Activated CD4-positive, CD25-positive, alpha-beta regulatory T cell treated with anti-CD3 and anti-CD28 coated beads, Interleukin-2, amount 50 U/mL, for 24 hours (primary cell): ENCODE data around the gene UBA1.

Experiments used
- ATAC-seq, 2 donors: fragments of 150-1000 bp; cut with Tn5 transposase; one replicate each; pipeline ENCODE4 v1.10.0; 2021; ENCODE audit warnings: mild to moderate bottlenecking in 1 of 2, moderate library complexity in 1 of 2

Gene UBA1

DNA sequence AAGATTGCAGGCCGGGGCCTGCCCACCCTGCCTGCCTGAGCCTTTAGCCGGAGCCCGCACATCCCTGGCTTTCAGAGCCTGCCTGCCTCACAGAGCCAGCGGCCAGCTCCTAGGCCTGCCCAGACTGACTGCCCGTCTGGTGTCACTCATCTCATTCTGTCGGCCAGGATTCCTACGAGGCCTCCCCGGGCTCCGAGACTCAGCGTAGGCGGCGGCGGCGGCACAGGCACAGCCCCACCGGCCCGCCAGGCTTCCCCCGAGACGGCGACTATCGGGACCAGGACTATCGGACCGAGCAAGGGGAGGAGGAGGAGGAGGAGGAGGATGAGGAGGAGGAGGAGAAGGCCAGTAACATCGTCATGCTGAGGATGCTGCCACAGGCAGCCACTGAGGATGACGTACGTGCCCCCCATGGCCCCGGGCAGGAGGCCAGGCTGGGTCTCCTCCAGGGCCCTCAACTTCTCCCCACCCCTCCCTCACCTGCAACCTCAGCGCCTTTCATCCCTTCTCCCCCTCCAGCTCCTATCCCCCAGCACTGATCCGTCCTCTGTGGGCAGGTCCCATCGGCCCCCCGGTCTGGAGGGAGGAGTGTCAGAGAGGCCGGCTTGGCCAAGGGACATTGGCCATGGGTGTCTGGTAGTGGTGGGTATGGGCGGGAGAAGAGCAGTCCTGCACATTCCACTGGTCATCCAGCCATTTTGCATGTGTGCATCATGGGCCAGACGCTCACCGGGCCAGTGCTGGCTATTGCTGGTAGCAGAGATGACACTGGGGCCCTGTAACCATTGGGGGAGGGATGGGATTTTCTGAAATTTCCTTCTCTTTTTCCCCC, 22.6 kb upstream of the UBA1 start:
- no peak for ATAC-seq

DNA sequence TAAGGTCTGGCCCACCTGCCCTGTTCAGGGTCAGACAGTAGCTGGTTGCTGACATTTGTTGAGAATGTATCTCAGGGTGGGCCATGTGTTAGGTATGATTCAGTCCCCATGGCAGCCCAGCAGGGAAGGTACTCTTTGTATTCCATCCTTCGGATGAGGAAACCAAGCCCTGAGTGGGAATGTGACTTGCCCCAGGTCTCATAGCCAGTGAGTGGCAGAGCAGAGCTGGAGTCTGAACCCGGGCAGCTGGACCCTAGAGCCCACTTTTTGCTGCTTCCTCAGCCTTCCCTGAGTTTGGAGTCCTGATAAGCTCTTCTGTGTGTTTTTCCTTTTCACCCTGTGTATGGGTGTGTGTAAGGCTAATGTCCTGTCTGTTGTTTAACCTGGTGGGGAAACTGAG, 21.6 kb upstream of the UBA1 start:
- no peak for ATAC-seq

DNA sequence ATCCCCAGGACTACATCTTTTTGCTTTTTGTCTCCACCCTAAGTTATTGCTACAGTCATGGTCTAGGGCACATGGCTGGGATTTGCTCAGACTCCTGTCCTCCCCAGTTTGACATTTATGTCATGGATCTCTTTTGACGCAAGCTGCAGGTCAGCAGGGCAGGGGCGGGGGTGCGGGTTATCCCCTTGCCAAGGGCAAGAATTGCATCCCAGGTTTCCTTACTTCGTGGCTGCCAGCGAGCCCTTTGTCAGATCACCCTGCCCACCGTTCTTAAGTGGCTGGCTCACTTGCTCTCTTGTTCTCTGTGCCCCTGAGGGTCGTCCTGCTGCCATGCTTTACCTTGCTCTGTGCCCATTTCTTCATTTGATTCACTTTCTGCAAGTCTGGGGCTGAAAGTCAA, 21.1 kb upstream of the UBA1 start:
- no peak for ATAC-seq

DNA sequence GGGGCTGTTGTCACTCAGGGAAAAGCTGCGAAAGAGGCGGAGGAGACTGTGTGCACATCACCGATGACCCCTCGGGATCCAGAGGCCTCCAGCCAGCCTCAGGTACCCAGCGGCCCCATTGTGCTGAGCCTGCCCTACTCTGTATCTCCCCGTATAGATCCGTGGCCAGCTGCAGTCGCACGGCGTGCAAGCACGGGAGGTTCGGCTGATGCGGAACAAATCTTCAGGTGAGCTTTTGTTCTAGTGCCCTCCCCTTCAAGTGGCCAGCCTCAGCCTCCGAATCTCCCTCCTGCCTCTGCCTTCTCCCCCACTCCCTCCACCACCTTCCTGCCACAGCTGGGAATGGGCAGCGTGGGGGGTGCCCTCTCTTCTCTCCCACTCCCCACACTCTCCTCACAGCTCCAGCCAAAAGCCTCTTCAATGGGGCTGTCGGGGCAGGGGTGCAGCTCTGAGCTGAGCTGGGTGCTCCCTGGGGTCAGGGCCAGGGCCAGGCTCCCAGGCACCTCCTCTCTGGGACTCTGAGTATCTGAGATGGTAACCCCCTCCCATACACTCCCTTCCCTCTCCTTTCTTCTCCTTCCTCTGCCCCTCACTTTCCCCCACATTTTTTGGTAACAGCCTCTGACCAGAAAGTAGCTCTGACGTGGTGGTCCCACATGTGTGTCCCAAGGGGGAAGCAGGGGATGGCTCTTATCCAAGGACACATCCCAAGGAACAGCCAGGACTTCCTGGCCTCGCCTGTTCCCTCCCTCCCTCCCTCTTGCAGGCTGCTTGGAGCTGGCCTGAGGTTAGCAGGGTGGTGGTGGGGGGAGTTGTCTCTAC, 20.4 kb upstream of the UBA1 start:
- ATAC-seq: no peak

DNA sequence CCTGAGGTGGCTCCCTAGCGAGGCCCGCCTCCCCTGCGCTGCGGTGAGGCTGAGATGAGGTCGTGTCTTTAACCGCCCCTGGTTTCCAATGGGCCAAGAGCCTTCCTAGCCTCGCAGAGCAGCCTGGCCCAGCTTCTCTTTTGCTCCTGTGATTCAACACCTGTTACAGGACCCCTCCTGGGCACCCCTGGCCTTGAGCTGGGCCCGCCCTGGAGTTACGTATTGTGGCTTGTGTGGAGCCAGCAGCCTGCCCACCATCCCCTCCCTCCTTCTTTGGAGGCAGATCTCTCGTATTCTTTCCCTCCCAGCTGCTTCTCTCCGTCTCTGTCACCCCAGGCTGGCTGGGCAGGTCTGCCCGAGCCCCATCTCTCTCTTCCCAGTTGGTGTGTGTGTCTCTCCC, 19.3 kb upstream of the UBA1 start:
- ATAC-seq: no peak

DNA sequence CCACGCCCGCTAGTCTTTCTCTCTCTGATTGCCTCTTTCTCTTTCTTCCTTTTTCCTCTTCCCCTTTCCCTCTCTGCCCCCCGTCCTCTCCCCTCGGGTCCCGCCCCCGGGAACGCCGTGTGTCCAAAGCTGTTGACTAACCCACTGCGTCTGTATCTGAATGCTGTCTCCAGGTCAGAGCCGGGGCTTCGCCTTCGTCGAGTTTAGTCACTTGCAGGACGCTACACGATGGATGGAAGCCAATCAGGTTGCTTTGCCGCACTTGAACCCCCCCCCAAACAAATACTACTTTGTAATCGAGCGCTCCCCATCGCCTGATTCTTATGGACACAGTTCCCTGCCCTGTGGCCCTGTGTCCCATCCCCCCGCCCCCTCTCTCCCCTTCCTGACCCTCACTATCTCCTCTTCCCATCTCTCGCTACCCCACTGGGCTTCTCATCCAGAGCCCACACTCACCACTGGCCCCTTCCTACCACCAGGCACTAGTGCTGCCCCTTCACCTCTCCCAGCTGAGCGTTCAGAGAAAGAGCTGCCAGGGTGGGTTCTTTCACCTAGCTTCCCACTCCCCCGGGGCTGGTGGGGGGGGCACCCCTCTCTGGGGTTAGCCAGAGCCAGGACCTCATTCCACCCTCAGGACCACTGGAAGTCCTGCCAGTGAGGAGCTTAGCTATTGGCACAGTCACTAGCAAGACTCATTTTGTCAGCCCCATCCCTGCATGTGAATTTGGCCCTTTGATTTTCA, 18.6 kb upstream of the UBA1 start:
- ATAC-seq: no peak

DNA sequence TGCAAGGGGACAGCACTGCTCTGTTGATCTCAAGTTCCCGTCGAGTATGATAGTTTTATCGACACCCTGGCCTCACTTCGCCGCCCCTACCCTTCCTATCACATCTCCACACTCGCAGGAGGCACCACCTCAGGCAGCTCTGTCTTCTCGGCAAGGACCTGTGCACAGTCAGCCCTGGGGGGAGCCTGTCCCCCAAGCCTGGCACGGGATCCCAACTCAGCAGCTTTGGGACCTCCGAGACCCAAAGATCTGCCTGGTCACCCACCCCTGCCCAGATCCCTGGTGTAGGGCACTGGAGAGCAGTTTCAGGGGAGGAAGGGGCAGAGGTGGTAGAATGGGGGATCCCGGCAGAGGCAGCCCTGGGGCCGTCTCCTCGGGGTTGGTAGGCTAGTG, 18.0 kb upstream of the UBA1 start:
- ATAC-seq: no peak

DNA sequence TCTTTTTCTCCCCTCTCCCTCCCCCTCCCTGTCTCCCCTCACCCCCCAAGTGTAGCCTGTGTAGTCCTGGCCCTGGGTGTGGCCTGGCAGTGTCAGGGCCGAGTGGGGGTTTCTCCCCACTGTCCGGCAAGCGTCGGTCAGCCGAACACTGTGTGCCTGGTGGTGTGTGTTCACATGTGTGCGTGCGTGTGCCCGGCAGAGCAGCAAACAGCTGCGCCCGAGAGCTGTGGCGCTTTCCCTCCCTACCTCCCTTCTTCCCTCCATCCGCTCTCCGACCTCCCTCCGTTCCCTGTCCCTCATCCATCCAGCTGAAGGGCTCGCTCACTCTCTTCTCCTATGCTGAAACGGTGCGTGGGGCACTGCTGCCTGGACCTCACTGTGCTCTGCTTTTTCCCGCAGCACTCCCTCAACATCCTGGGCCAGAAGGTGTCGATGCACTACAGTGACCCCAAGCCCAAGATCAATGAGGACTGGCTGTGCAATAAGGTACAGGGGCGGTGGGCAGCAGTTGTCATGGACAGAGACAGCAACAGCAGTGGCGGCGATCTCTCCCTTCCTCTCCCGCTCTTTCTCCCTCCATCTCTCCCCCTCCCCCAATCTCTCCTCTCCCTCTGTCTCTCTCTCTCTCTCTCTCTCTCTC, 17.4 kb upstream of the UBA1 start:
- no peak for ATAC-seq

DNA sequence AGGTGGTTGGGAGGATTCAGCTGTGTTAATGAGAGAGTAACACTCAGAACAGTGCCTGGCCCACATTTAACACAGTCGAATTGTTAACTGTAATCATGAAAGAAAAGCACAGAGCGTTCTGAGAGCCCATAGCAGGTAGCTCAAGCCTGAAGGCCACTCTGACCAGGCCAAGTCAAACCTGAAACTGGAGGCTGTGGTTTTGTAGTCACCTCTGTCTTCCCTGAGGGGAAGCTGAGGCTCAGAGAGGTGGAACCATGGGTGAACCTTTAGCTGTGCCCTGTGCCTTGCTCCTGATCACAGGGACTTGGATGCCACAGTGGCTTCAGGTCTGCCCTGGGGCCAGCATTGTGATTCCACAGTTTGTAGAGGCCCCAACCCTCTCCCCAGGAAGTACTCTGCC, 16.6 kb upstream of the UBA1 start:
- no peak for ATAC-seq

DNA sequence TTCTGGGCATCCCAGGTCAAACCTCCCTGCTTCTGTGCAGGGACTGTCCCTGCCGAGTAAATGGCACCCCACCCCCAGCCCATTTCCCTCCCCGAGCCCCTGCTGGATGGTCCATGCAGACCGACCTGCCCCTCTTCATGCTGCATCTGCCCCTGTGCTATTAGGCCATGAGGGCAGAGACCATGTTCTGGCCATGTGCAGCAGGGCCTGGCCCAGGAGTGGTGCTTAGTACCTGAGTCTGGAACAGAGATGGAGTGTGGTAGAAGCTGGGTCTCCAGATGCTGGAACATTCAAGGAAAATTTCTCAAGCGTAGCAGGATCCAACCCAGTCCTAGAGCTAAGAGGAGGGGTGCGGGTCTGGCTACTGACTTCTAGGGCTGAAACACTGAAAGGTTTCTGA, 15.3 kb upstream of the UBA1 start:
- ATAC-seq: no peak

DNA sequence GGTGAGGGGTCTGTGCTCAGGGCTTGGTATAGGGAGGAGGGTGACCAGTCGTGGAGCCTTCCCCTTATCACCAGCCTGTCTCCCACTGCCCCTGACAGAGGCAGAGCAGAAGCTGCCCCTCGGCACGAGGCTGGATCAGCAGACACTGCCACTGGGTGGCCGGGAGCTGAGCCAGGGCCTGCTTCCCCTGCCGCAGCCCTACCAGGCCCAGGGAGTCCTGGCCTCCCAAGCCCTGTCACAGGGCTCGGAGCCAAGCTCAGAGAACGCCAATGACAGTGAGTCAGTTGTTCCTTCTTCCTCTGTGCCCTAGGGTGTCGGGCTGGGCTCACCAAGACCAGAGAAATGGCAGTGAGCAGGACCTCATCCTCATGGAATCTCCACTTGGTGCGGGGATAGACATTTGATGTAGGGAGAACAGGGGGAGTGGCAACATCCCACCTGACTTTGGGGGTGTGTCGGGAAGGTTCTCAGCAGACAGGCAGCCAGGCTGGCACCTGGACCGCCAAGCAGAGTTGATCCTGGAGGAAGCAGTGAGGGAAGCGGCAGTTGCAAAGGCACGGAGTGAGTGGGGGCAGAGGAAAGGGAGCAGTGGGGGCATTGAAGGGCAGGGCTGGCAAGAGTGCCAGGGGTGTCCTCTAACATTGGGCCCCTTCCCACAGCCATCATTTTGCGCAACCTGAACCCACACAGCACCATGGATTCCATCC, 14.3 kb upstream of the UBA1 start:
- no peak for ATAC-seq

DNA sequence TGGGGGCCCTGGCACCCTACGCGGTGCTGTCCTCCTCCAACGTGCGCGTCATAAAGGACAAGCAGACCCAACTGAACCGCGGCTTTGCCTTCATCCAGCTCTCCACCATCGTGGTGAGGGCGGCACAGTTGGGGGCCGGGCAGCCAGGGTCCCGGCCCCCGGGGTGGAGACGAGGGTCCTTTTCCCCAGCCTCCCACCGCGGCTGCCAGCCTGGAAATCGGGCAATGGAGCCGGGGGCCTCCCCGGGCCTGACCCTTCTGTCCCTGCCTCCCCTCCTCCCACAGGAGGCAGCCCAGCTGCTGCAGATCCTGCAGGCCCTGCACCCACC, 13.7 kb upstream of the UBA1 start:
- no peak for ATAC-seq

DNA sequence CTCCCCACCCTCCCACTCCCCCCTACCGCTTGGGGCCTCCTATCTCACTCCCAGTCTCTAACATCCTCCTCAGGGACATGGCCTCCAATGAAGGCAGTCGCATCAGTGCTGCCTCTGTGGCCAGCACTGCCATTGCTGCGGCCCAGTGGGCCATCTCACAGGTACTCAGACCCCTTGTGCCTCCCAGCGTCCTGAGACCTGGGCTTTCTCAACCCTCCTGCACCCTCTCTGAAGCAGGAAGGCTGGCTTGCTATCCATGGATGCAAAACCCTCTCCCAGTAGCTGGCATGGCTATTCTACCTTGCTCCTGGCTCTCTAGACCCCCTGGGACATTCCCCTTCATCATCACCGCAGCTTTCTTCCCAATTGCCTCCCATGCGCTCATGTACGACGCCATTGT, 13.3 kb upstream of the UBA1 start:
- no peak for ATAC-seq

DNA sequence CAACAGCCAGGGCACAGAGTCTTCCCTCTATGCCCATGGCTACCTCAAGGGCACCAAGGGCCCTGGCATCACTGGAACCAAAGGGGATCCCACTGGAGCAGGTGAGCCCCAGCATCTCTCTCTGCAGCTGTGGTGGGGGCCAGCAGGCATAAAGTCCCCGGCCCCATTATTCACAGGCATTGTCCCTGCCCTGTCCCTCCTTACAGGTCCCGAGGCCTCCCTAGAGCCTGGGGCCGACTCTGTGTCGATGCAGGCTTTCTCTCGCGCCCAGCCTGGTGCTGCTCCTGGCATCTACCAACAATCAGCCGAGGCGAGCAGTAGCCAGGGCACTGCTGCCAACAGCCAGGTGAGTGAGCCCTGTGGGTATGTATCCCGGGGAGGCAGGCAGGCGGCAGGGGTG, 12.3 kb upstream of the UBA1 start:
- ATAC-seq: no peak

DNA sequence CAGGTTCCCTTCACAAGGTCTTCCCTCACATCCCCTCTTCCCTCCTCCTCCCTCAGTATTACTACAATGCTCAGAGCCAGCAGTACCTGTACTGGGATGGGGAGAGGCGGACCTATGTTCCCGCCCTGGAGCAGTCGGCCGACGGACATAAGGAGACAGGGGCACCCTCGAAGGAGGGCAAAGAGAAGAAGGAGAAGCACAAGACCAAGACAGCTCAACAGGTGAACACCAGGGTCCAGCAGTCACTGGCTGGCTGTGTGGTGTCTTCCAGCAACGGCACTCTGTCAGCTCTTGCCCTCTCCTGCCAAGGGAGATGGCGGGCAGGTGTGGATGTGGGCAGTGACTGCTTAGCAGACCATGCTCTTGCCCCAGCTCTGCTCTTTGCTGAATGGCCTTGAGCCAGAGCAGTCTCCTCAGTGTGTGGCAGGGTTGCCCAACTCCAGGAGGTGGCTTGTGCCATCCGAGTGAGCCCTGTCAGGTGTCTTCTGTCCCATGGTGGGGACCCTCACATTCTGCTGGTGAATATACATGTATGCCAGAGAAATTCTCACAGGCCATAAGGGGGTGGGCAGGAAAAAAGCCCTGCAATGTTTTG, 11.4 kb upstream of the UBA1 start:
- no peak for ATAC-seq

DNA sequence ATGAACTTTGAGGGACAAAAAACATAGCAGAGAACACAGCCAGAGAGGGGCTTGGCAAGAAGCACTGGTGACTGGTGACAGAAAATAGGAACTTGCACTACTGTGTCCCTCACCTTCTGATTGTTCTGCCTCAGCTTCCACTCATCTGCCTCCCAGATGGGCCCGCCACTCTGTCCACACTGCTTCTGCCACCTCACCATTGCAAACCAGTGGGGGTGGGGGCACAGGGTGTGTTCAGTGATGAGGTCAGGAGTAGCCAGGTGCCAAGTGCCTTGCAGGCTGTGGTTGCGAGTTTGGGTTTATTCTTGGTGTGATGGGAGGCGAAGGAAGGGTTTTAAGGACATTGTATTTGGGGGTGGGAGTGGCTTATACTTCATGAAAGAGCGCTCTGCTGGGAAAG, 9.1 kb upstream of the UBA1 start:
- ATAC-seq: no peak

DNA sequence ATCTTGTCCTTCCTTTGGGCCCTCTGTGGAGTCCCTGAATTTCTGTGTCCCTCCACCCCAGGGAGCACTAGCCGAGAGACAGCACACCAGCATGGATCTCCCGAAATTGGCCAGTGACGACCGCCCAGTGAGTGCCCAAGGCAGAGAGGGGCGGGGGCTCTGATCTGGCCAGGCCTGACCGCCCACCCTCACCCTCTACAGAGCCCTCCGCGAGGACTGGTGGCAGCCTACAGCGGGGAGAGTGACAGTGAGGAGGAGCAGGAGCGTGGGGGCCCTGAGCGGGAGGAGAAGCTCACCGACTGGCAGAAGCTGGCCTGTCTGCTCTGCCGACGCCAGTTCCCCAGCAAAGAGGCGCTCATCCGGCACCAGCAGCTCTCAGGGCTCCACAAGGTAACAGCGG, 8.4 kb upstream of the UBA1 start:
- no peak for ATAC-seq

DNA sequence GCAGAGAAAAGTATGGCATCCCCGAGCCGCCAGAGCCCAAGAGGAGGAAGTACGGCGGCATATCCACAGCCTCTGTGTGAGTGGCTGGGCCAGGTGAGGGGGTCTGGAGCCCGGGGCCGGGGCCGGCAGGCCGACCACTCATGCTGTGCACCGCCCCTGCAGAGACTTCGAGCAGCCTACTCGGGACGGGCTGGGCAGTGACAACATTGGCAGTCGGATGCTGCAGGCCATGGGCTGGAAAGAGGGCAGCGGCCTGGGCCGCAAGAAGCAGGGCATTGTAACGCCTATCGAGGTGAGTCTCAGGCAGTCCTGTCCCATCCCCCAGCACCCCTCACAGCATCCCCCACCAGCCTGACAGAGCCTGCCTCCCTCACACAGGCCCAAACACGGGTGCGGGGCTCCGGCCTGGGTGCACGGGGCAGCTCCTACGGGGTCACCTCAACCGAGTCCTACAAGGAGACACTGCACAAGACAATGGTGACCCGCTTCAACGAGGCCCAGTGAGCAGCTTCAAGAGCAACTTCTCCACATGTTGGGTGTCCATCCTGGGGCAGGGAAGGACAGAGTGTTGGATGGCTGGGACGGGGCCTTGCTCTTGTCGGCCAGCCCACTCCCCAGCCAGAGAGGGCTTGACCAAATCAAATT, 7.4 kb upstream of the UBA1 start:
- no peak for ATAC-seq

DNA sequence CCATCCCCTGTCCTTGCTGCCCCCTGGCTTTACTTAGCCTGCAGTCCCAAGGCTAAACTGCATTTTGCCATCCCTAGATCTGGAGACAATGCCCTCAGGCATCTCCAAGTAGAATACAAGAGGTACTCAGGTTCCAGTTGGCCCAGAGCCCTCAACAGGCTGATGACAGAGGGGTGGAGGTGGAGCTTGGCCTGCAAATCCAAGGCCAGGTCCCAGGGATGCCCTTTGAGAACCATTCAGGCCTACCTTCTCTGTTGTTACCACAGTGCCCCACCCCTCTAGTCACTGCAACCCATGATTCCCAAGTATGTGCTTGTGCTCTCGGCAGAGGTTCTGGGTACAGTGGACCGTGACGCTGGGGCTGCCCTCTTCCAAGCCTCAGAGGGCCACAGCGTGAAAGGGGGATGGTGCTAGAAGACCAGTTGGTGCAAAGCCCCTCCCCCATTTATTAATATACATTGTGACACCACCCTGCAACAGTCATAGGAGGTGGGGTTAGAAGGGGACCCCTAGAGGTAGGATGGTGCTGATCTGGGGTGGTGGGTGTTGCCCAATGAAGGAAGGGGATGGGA, 6.4 kb upstream of the UBA1 start:
- ATAC-seq: no peak

DNA sequence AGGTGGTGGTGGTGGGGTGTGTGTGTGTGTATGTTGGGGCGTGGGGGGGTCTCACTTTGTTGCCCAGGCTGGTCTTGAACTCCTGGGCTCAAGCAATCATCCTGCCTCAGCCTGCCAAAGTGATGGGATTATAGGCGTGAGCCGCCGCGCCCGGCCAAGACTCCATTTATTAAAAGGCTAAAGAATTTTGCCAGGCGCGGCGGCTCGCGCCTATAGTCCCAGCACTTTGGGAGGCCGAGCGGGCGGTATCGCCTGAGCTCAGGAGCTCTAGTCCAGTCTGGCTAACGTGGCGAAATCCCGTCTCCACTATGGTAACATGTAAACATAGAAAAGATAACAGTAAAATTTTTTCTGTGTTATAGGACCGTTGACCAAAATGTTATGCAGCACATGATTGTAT, 3.7 kb upstream of the UBA1 start:
- no peak for ATAC-seq
